Neural crest cell (in vitro differentiated cells): Measurements from ENCODE around the gene COL23A1. TPM values are rescaled to one million over a fixed set of nuclear protein-coding genes. Genes with fewer than 3 reads are reported as not detected.

Source experiments
- DNase-seq: peaks from one replicate; pipeline ENCODE4 v3.0.0; 2021; ENCODE audit warnings: low read depth, mixed read lengths, low spot score
- H3K27ac Mint-ChIP-seq: one replicate; pipeline ENCODE4 v1.8.0; 2021; ENCODE audit warnings: mild to moderate bottlenecking, mixed read lengths; ENCODE audit not compliant: unreplicated experiment
- H3K27me3 Mint-ChIP-seq: 2 replicates; pipeline ENCODE4 v1.8.0; 2021; ENCODE audit warnings: low read depth, mild to moderate bottlenecking, mixed read lengths
- H3K36me3 Mint-ChIP-seq: 2 replicates; pipeline ENCODE4 v1.8.0; 2021; ENCODE audit warnings: low read depth, mild to moderate bottlenecking, mixed read lengths
- H3K4me1 Mint-ChIP-seq: 2 replicates; pipeline ENCODE4 v1.8.0; 2021; ENCODE audit warnings: mixed read lengths
- H3K4me3 Mint-ChIP-seq: one replicate; pipeline ENCODE4 v1.8.0; 2021; ENCODE audit warnings: mild to moderate bottlenecking, mixed read lengths
- H3K9me3 Mint-ChIP-seq: 2 replicates; pipeline ENCODE4 v1.8.0; 2021; ENCODE audit warnings: mixed read lengths
- total RNA-seq: library from RNA; stranded (reverse); gene quantifications from 2 replicates; pipeline ENCODE4 v1.2.1, GENCODE V29; 2021
- TF ChIP-seq, protein P1 (sequence below): fragments of 200-600 bp; sonication (generic); conservative IDR thresholded peaks from 2 replicates; pipeline ENCODE4 v1.5.0; 2021; ENCODE audit warnings: antibody characterized with exemption, mild to moderate bottlenecking

The COL23A1 gene
- total RNA-seq, 1 donor from 2014 or later: 33.7 TPM

DNA sequence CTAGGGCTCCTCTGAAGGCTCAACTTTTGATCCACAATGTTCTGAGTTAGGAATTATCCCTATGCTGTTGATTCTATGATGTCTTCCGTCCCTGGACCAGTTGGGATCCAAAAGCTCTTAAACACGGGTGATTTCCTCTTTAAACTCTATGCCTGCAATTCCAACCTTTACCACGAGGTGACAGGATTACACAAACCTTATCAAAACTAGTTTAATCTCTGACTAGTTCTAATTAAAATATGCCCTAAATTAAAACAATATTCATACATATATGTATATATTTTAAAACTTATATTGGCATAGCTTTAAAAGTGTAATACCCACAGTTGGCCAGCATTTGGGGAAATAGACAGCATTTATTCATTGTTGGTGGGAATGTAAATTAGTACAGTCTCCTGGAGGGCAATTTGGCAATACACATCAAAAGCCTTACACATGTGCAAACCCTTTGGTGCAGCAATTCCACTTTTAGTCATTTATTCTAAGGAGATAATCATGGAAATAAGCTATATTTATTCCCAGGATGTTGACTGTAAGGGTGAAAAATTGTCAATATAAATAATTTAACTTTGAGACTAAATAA lies 306.0 kb downstream of the COL23A1 start:
- Mint-ChIP-seq H3K4me3 (no peak overlapping the region), H3K27ac (no peak overlapping the region), H3K27me3 (peaks cover 7% of the 10 kb centered on the region), H3K9me3 (peaks cover 8% of the 10 kb centered on the region), H3K4me1 (peaks cover 51% of the 10 kb centered on the region), H3K36me3 (peaks cover 4% of the 10 kb centered on the region)
- TF ChIP-seq, protein P1, sequence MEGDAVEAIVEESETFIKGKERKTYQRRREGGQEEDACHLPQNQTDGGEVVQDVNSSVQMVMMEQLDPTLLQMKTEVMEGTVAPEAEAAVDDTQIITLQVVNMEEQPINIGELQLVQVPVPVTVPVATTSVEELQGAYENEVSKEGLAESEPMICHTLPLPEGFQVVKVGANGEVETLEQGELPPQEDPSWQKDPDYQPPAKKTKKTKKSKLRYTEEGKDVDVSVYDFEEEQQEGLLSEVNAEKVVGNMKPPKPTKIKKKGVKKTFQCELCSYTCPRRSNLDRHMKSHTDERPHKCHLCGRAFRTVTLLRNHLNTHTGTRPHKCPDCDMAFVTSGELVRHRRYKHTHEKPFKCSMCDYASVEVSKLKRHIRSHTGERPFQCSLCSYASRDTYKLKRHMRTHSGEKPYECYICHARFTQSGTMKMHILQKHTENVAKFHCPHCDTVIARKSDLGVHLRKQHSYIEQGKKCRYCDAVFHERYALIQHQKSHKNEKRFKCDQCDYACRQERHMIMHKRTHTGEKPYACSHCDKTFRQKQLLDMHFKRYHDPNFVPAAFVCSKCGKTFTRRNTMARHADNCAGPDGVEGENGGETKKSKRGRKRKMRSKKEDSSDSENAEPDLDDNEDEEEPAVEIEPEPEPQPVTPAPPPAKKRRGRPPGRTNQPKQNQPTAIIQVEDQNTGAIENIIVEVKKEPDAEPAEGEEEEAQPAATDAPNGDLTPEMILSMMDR: peak; percentile 78
- peak; percentile 33 for DNase-seq

DNA sequence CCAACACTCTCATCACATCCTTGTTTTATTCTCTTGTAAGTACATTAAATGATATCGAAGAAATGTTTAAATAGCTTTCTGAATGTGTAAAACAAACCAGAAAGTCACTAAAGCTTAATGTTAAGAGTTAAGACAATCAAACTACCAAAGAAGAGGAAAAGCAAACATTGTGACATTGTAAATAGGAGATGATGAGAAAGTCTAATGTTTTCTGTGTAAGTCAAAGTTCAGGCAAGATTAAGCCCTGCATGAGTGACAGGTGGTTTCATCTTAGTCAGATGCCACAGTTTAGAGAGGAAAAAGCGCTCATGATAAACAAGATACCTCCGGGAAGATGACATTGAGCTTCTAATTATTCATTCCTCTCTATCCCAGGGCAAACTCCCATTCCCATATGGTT lies 306.7 kb downstream of the COL23A1 start:
- no peak for DNase-seq
- Mint-ChIP-seq H3K27me3 (peaks cover 7% of the 10 kb centered on the region), H3K9me3 (peaks cover 8% of the 10 kb centered on the region), H3K36me3 (peaks cover 4% of the 10 kb centered on the region), H3K27ac (no peak overlapping the region), H3K4me3 (no peak overlapping the region), H3K4me1 (peaks cover 44% of the 10 kb centered on the region)
- TF ChIP-seq, protein P1: no peak

DNA sequence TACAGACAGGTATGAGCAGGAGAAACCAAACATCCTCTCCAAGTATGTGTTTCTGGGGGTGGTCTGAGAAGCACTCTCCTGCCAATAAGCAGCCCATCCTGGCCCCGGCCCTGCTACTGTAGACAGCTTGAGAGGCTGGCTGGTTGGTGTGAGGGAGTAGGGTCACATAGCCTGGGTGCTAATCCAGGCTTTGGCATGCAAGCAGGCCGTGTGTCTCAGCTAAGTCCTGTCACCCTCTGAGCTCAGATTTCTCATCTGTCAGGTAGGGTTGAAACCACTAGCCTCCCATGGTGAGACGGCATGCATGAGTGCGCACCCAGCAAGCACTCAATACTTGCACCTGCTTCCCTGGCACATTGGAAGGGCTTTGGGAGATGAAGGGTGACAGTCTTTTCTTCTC lies 307.8 kb downstream of the COL23A1 start:
- H3K27ac Mint-ChIP-seq: no peak overlapping the region
- DNase-seq: no peak
- TF ChIP-seq, protein P1: no peak
- peaks cover 7% of the 10 kb centered on the region for H3K27me3 Mint-ChIP-seq
- peaks cover 8% of the 10 kb centered on the region for H3K9me3 Mint-ChIP-seq
- H3K36me3 Mint-ChIP-seq: peaks cover 4% of the 10 kb centered on the region
- no peak overlapping the region for H3K4me3 Mint-ChIP-seq
- peaks cover 34% of the 10 kb centered on the region for H3K4me1 Mint-ChIP-seq

DNA sequence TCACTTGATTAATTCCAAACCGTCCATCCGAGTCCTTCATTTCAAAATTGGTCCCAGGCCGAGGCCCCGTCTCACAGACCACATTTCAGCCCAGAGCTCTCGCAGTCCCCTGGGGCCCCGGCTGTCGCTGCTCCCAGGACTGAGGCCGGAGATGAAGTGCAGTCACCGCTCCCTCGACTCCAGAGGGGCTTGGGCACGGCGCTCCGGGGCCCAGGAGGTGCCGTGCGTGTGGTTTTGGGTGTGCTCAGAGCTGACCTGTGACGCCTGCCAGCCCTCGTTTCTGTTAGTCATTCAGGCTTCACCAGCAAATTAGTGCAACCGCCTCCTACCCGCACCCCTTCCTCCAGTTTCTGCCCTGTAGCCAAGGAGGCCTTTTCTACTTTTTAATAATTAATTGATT lies 308.9 kb downstream of the COL23A1 start:
- TF ChIP-seq, protein P1: no peak
- Mint-ChIP-seq H3K36me3 (peaks cover 4% of the 10 kb centered on the region), H3K27me3 (peaks cover 7% of the 10 kb centered on the region), H3K27ac (no peak overlapping the region), H3K4me1 (peaks cover 29% of the 10 kb centered on the region), H3K4me3 (no peak overlapping the region), H3K9me3 (peaks cover 8% of the 10 kb centered on the region)
- no peak for DNase-seq

DNA sequence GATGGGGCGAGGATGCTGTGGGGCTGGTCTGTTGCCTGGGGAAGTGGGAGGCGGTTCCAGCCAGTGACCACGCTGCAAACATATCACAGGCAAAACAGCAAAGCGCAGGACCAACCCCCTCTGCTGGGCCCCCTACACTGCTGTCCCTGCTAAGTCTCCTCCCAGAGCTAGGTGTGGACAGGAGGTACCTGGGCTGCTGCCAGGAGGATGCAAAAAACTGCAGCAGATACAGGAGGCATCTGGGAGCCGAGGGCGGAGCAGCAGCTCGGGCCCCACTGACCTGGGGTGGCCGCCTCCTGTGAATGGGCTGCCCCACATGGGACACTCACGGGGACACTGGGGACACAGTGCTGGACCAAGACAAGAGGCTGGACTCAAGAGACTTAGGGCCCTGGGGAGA lies 309.6 kb downstream of the COL23A1 start:
- no peak for DNase-seq
- TF ChIP-seq, protein P1: no peak
- Mint-ChIP-seq H3K36me3 (peaks cover 9% of the 10 kb centered on the region), H3K27me3 (peaks cover 7% of the 10 kb centered on the region), H3K27ac (no peak overlapping the region), H3K4me3 (peak overlapping the region; percentile 15), H3K9me3 (peaks cover 12% of the 10 kb centered on the region), H3K4me1 (peaks cover 29% of the 10 kb centered on the region)
